ENCODE results near the gene ZBTB20.
A peak's percentile ranks its signal among the peaks of the same experiment; 100 is the strongest.

ZBTB20 gene

DNA sequence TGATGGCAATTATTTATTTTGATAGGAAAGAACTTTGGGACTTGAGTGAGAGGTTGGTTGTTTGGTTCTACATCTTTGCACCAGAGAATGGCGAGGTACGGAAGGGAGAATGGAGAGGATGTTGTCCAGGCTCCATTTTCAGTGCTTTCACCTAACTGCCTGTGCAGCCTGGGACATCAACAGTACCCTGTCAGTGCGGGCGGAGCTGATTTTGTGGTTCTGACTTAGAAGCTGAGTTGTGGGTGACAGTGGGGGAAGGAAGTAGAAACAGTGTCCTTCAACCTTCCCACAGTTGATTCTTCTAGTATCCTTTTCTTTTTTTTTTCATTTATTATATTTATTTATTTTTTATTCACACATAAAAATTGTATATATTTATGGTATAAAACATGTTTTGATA lies 757.9 kb downstream of the ZBTB20 start:
- DNase-seq (ENCODE audit: low spot score): no peak
- TF ChIP-seq, protein P1, sequence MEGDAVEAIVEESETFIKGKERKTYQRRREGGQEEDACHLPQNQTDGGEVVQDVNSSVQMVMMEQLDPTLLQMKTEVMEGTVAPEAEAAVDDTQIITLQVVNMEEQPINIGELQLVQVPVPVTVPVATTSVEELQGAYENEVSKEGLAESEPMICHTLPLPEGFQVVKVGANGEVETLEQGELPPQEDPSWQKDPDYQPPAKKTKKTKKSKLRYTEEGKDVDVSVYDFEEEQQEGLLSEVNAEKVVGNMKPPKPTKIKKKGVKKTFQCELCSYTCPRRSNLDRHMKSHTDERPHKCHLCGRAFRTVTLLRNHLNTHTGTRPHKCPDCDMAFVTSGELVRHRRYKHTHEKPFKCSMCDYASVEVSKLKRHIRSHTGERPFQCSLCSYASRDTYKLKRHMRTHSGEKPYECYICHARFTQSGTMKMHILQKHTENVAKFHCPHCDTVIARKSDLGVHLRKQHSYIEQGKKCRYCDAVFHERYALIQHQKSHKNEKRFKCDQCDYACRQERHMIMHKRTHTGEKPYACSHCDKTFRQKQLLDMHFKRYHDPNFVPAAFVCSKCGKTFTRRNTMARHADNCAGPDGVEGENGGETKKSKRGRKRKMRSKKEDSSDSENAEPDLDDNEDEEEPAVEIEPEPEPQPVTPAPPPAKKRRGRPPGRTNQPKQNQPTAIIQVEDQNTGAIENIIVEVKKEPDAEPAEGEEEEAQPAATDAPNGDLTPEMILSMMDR (IDR thresholded peaks at IDR 0.05; ENCODE audit: extremely low read depth, missing control alignments): no peak

DNA sequence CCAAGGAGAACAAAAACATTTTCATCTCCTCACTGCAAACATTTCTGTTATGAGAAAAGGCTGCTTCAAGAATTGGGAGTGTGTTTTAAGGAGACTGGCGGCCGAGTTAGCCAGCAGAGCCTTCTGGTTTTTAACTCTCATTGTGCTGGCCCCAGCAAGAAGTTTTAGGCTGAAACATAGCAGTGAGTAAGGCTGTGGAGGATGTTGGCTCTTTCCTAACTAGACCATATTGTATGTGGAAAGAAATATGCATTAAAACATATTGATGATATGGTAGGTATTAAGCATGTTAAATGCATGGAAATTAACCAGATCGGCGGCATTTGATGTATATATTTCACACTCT lies 762.6 kb downstream of the ZBTB20 start:
- TF ChIP-seq, protein P1 (IDR thresholded peaks at IDR 0.05; ENCODE audit: extremely low read depth, missing control alignments): no peak
- DNase-seq (ENCODE audit: low spot score): no peak

DNA sequence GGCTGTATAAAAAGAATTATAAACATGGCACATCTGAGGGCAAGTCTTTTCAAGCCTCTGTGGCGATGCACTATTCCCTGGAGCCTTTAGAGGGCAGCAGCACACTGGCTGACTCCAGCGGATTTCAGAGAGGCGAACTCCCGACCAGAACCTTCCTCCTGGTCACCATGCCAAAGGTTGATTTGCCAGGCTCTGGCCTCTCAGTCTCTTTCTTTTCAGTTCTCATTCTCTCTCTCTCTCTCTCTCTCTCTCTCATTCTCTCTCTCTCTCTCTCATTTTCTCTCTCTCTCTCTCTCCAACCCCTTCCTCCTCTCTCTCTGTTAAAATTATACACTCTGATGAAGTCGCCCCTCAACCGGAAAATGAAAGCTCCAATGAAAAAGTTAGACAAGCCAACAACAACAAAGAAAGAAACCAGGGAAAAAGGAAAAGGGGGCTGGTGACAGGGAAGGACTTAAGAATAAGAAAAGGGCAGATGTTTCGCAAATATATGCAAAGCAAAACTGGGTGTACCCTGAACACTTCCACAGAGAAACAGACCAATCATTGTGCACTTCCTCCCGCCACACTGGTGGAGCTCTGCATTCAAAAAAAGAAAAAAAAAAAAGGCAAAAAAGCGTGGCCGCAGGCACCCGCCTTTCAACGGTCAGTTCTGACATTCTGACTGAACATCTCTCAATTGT lies 763.1 kb downstream of the ZBTB20 start:
- peak; percentile 65 for DNase-seq (ENCODE audit: low spot score)
- TF ChIP-seq, protein P1 (IDR thresholded peaks at IDR 0.05; ENCODE audit: extremely low read depth, missing control alignments): peak; percentile 80

DNA sequence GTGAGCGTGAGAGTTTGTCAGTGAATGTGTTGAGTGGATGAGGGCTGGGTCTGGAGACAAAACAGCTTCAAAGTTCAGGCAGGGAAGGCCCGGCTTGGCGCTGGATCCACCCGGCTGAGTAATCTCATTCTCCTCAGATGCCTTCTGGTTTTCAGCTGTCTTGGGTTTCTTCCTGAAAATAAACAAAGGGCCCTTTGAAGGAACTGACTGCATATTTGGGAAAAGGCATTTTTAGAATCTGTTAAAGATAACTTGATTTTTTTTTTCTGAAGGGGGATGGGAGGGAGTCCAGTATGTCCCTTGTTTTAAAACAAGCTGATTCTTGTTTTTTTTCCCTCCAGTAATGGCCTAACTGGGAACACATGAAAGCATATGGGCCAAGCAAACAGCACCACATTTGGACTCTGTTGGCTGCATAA lies 766.8 kb downstream of the ZBTB20 start:
- DNase-seq (ENCODE audit: low spot score): no peak
- TF ChIP-seq, protein P1 (IDR thresholded peaks at IDR 0.05; ENCODE audit: extremely low read depth, missing control alignments): no peak

DNA sequence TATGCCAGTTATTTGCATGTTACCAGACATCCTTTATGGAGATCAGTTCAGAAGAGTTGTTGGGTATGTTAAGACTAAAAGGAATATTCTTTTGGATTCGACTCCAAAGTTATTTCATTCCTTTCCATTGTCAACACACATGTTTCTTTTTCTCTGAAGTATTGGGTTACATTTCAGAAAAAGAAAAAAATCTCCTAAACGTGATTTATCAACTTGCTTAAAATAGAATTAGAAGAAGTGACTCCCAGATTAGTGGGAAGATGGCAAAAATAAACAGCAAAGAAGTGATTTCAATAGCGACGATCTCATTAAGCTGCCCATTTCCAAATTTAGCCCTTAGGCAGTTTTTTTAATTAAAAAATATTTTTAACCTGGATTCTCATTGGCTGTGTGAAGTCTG lies 767.8 kb downstream of the ZBTB20 start:
- DNase-seq (ENCODE audit: low spot score): no peak
- TF ChIP-seq, protein P1 (IDR thresholded peaks at IDR 0.05; ENCODE audit: extremely low read depth, missing control alignments): no peak

DNA sequence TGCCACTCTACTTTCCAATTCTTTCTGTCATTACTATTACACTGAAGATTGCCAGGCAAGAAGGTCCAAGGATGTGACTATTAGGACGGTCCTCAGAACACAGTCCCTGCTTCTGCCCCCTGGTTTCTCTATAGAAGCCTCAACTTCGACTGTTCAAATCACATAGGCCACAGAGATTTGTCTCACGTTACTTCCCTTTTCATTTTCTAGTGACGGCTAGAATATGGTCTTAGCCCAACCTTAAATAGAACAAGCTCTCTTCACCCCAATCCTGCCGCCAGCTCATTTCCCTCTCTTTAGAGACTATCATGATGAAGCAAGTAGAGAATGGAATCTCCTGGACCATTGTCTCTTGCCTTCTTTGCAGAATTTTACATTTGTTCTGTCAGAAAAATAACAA lies 768.3 kb downstream of the ZBTB20 start:
- no peak for DNase-seq (ENCODE audit: low spot score)
- TF ChIP-seq, protein P1 (IDR thresholded peaks at IDR 0.05; ENCODE audit: extremely low read depth, missing control alignments): no peak

DNA sequence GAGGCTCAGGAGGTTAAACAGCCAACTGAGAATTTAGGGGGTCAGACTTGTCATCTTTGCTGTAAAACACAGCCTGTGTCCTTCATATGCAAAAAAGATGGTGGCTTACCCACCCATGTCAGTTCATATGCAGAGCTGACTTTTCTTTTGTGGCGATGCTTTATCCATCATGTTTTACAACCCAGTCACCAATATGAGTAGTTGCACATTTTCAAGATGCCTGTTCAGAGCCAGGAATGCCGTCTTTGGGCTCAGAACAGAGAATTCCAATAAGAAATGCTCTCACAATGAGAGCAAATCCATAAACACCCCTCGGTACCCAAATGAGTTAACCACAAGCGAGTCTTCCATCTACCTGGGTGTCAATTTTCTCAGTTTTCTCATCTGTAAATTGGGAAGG lies 769.7 kb downstream of the ZBTB20 start:
- TF ChIP-seq, protein P1 (IDR thresholded peaks at IDR 0.05; ENCODE audit: extremely low read depth, missing control alignments): no peak
- DNase-seq (ENCODE audit: low spot score): no peak

All from GM20000 (cell line).